ENCODE measurements around the gene RAP1A.

Gene RAP1A

DNA sequence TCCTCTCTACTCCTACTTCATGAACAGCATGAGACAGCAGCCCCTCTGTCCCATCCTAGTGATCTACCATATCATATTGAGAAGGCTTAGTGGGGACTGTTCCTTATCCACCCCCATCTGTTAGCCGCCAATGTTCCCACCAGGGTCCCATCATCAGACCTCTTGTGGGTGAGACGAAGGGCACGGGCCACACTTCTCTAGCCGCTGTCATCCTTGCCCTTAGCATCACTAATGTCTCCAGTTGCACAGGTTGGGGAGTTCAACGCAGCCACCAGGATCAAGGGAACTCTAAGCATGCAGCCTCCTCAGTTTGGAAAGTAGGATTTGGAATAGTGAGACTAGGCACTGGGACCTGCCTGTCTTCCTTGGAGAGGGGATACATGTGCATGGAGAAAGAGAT, 99.5 kb downstream of the RAP1A start:
- Histone ChIP-seq H3K4me1 (ENCODE audit: control insufficient read depth, insufficient read depth, low read length) (peaks cover 7% of the 10 kb centered on the region), H3K36me3 (ENCODE audit: control insufficient read depth, insufficient read depth, low read length) (no peaks in the 10 kb centered on the region), H3K27ac (ENCODE audit: low read depth, low read length) (no peak overlapping the region), H3K4me3 (ENCODE audit: low read length) (no peak overlapping the region), H3K27me3 (ENCODE audit: control insufficient read depth, insufficient read depth, low read length) (no peaks in the 10 kb centered on the region), H3K9ac (ENCODE audit: low read length) (no peak overlapping the region)

DNA sequence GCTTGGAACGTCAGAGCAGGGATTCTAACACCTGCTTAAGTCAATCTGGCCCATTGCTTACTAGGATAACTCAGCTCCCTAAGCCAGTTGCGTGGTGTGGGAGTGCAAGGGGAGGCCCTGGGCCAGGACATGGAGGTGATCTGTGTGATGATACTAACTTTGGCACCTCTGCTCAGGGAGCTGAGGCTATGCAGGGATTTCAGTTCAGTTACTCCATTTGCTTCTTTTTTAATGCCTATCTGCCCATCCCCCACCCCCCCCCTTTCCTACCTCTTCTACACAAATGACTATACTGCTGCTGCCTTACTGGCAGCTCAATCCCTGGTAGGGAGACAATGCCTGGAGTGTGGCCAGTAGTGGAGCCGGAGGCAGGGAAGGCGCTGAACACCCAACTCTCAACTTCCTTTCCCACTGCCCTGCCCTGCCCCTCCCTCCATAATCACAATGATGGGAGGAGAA, 100.1 kb downstream of the RAP1A start:
- H3K27me3 ChIP-seq (ENCODE audit: control insufficient read depth, insufficient read depth, low read length): no peaks in the 10 kb centered on the region
- H3K4me1 ChIP-seq (ENCODE audit: control insufficient read depth, insufficient read depth, low read length): peaks cover 7% of the 10 kb centered on the region
- no peak overlapping the region for H3K9ac ChIP-seq (ENCODE audit: low read length)
- H3K27ac ChIP-seq (ENCODE audit: low read depth, low read length): no peak overlapping the region
- H3K36me3 ChIP-seq (ENCODE audit: control insufficient read depth, insufficient read depth, low read length): no peaks in the 10 kb centered on the region
- no peak overlapping the region for H3K4me3 ChIP-seq (ENCODE audit: low read length)

DNA sequence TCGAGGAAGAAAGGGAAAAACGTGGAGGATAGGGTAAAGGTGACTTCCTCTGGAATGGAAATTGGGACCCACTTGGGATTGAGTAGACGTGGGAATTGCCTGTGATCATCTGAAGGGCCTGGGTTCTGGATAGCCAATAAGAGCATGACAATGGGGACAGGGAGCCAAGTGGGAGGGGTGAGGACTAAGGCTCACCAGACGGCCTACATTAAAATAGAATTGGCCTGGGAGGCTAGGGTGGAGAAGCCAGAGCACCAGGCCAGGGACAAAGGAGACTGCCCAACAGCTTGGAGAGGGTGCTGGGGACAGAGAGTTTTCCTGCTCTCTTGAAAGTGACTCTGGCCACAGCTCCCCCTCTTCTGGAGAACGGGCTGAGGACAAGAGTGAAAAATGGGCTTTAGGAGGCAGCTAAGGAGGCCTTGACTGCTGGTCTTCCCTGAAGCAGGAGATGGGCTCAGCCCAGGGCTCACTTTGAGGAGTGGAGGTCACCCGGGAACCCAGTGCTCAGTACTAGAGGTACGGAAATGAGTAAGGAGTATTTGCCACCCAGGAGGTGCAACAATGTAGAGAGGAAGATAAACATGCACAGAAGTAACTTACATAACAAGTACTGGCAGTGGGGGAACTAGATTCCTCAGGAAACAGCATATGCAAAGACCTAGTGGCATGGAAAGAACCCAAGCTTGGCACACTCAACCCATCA, 100.8 kb downstream of the RAP1A start:
- Histone ChIP-seq H3K27me3 (ENCODE audit: control insufficient read depth, insufficient read depth, low read length) (no peaks in the 10 kb centered on the region), H3K36me3 (ENCODE audit: control insufficient read depth, insufficient read depth, low read length) (no peaks in the 10 kb centered on the region), H3K9ac (ENCODE audit: low read length) (no peak overlapping the region), H3K27ac (ENCODE audit: low read depth, low read length) (no peak overlapping the region), H3K4me1 (ENCODE audit: control insufficient read depth, insufficient read depth, low read length) (peaks cover 7% of the 10 kb centered on the region), H3K4me3 (ENCODE audit: low read length) (peak overlapping the region; percentile 7)

DNA sequence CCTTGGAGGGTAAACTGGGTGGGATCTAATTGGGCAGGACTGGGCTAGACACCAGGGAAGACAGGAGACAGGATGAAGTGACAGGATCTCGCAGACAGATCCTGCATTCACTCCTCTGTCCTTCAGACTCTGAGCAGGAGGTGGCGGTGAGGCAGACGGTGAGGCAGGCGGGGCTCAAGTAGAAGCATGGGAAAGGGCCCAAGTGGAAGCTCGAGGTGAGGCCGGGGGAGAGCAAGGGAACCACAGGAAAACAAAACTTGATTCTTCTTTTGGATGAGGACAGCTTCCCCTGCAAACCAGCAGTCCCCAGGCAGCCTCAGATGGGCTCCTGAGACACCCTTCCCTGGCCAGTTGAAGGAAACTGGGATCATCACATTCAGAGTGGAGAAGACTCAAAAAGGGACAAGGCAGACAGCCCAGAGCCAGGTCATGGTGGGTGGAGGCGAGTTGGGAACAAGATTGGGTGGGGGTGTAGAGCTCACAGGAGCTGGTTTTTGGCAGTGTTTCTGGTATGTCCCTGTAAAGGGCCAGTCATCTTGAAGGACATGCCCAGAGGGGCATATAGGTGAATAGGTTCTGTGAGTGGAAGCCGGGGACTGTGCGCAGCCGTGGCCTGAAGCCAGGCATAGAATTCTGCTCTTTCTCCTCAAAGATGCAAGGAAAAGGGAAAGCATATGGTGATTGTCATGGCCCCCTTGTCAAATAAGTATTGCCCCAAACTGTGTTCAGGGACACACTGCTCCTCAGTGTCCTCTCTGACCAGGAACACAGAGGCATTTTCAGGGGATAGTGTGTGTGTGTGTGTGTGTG, 101.6 kb downstream of the RAP1A start:
- Histone ChIP-seq H3K9ac (ENCODE audit: low read length) (no peak overlapping the region), H3K4me3 (ENCODE audit: low read length) (peak overlapping the region; percentile 7), H3K27ac (ENCODE audit: low read depth, low read length) (no peak overlapping the region), H3K36me3 (ENCODE audit: control insufficient read depth, insufficient read depth, low read length) (no peaks in the 10 kb centered on the region), H3K27me3 (ENCODE audit: control insufficient read depth, insufficient read depth, low read length) (no peaks in the 10 kb centered on the region), H3K4me1 (ENCODE audit: control insufficient read depth, insufficient read depth, low read length) (peaks cover 7% of the 10 kb centered on the region)

DNA sequence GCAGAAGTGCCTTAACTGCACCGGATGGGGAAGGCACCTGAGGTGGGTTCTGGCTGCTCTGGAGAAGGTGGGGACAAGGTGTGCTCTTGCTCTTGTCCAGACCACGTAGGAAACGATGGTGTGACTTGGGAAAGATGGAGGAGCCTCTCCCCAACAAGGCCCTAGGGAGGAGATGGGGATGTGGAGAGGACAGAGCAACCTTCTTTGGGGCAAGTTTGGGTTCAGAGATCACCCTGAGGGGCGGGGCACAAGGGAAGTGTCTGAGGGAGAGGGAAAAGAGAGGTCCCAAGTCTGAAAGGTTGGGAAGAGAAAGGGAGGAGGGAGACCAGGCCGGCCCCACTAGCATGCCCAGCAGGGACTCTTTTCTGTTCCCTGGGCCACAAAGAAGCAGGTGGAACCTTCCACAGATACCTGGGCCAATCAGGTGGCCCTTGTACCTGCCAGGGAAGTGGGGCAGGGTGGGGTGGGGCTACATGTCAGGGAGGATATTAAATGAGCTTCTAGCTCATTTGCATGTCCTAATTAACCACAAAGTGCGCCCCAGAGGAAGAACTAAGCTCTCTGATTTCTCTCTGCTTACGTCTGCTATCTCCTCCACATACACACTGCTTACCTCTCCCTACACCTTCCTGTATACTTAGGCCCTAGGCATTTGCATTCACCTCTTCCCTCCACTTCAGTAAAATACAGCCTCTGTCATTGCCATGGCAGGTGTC, 103.7 kb downstream of the RAP1A start:
- Histone ChIP-seq H3K36me3 (ENCODE audit: control insufficient read depth, insufficient read depth, low read length) (no peaks in the 10 kb centered on the region), H3K4me3 (ENCODE audit: low read length) (no peak overlapping the region), H3K27ac (ENCODE audit: low read depth, low read length) (no peak overlapping the region), H3K27me3 (ENCODE audit: control insufficient read depth, insufficient read depth, low read length) (no peaks in the 10 kb centered on the region), H3K9ac (ENCODE audit: low read length) (no peak overlapping the region), H3K4me1 (ENCODE audit: control insufficient read depth, insufficient read depth, low read length) (peaks cover 7% of the 10 kb centered on the region)

DNA sequence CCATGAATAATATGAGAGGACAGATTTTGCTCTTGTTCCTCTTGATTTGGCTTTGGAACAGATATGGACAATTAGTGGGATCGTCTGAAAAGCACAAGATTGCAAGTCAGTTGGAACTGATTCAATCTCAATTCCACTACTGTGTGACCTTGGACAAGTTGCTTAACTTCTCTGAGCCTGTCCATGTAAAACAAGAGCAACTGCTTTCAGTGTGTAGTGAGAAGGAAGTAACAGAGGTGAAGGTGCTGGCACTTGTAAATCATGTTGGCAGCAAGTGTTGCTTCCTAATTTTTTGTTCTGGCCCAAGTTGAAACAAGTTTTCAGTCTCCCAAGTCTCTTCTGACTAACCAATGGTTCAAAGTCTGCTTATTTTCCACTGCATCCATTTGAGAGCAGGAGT, 104.3 kb downstream of the RAP1A start:
- H3K27me3 ChIP-seq (ENCODE audit: control insufficient read depth, insufficient read depth, low read length): no peaks in the 10 kb centered on the region
- no peak overlapping the region for H3K27ac ChIP-seq (ENCODE audit: low read depth, low read length)
- H3K9ac ChIP-seq (ENCODE audit: low read length): no peak overlapping the region
- H3K4me1 ChIP-seq (ENCODE audit: control insufficient read depth, insufficient read depth, low read length): peaks cover 7% of the 10 kb centered on the region
- H3K4me3 ChIP-seq (ENCODE audit: low read length): no peak overlapping the region
- H3K36me3 ChIP-seq (ENCODE audit: control insufficient read depth, insufficient read depth, low read length): no peaks in the 10 kb centered on the region

DNA sequence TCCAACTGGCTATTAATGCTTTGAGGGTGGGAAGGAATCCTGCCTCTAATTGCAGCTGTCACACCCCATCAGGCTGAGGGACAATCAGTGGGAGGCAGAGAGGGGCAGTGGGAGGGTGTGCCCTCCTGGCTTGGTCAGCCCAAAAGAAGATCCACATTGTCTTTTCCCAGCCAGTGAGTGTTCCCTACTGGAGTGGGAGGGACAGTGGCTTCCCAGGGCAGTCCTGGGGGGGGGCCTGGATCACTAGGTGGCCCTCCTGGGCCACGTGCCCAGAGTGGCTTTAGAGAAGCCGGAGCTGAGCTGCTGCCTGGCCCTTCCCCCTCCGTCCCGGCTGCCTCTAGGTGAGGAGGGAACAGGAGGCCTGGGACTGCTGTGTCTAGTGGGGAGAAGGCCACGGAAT, 105.6 kb downstream of the RAP1A start:
- H3K27me3 ChIP-seq (ENCODE audit: control insufficient read depth, insufficient read depth, low read length): no peaks in the 10 kb centered on the region
- H3K4me3 ChIP-seq (ENCODE audit: low read length): no peak overlapping the region
- no peak overlapping the region for H3K9ac ChIP-seq (ENCODE audit: low read length)
- no peak overlapping the region for H3K27ac ChIP-seq (ENCODE audit: low read depth, low read length)
- H3K36me3 ChIP-seq (ENCODE audit: control insufficient read depth, insufficient read depth, low read length): no peaks in the 10 kb centered on the region
- peaks cover 6% of the 10 kb centered on the region for H3K4me1 ChIP-seq (ENCODE audit: control insufficient read depth, insufficient read depth, low read length)

DNA sequence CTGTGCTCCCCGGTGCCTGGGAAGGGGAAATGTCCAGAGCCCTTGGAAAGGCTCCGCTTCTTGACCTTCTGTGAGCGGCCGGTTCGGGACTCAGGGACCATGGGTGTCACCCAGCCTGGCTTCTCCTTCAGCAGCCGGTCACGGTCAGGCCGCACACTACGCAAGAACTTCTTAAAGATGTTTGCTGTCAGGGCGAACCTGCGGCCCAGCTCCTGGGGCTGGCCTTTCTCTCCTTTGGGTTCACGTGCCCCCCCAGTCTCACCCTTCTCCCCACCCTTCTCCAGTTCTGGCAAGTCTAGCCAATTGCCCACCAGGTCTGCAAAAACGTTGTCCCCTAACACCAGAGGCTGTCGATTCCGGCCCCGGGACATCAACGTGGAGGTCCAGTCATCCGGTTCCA, 107.5 kb downstream of the RAP1A start:
- no peaks in the 10 kb centered on the region for H3K36me3 ChIP-seq (ENCODE audit: control insufficient read depth, insufficient read depth, low read length)
- no peak overlapping the region for H3K4me3 ChIP-seq (ENCODE audit: low read length)
- no peaks in the 10 kb centered on the region for H3K4me1 ChIP-seq (ENCODE audit: control insufficient read depth, insufficient read depth, low read length)
- H3K27ac ChIP-seq (ENCODE audit: low read depth, low read length): no peak overlapping the region
- no peak overlapping the region for H3K9ac ChIP-seq (ENCODE audit: low read length)
- H3K27me3 ChIP-seq (ENCODE audit: control insufficient read depth, insufficient read depth, low read length): no peaks in the 10 kb centered on the region

DNA sequence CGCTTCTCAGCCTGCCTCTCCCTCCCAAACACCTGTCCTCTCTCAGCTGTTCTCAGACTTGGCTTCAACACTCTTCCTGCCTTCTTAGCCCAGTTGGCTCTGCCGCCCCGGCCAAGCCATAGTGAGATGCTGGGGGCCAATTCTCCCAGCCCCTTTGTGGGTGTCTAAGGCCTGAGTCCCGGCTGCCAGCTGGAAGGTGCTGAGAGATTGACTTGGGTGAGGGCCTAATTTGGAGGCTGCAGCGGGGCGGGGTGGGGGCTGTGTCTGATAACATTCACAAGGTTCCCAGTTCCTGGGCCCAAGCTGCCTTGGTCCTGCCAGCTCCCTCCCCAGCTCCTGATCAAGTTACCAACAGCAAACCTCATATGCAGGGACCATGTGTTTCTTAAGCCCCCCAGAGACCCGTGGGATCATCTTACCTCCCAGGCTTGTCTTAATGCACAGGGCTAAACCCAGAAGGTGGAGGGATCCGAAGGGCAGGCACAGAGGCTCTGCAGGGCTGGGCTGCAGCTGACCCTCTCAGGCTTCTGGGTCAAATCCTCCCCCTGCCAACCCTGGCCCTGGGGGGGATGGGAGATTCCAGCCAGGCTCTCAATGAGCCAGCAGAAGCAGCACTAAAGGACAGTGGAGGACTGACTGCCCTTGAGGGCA, 109.8 kb downstream of the RAP1A start:
- H3K4me3 ChIP-seq (ENCODE audit: low read length): no peak overlapping the region
- no peaks in the 10 kb centered on the region for H3K27me3 ChIP-seq (ENCODE audit: control insufficient read depth, insufficient read depth, low read length)
- H3K4me1 ChIP-seq (ENCODE audit: control insufficient read depth, insufficient read depth, low read length): no peaks in the 10 kb centered on the region
- H3K9ac ChIP-seq (ENCODE audit: low read length): no peak overlapping the region
- H3K36me3 ChIP-seq (ENCODE audit: control insufficient read depth, insufficient read depth, low read length): no peaks in the 10 kb centered on the region
- H3K27ac ChIP-seq (ENCODE audit: low read depth, low read length): no peak overlapping the region

DNA sequence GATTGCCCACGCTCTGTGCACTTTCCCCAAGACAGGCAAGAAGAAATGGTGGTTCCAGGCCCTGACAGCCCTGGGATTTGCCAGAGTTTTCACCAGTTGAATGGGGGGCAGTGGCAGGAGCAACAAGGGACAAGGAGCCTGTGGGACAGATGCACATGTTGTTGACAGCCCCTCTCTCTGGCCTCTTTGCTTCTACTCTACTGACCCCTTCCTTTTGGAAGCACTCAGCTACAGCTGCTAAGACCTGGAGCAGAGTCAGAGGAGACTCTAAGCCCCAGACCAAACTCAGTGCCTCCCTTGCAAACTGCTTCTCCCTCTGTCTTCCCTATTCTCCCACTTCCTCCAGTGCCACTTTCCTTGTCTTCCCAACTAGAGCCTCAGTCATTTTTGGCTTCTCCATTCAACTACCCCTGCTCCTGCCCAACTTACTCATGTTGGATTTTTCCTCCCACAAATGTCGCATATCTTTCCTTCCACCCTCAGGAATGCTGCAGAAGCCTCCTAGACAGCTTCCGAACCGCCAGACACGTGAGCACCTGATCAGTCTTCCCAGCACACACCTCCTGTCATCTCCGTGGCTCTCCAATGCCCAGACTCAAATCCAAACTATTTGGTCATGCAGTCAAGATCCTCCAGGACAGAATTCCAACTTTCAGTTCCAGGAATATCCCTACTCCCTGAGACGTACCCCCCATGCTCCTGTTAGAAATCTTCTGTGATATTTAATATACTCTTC, 110.5 kb downstream of the RAP1A start:
- H3K27ac ChIP-seq (ENCODE audit: low read depth, low read length): no peak overlapping the region
- no peaks in the 10 kb centered on the region for H3K4me1 ChIP-seq (ENCODE audit: control insufficient read depth, insufficient read depth, low read length)
- no peaks in the 10 kb centered on the region for H3K27me3 ChIP-seq (ENCODE audit: control insufficient read depth, insufficient read depth, low read length)
- H3K36me3 ChIP-seq (ENCODE audit: control insufficient read depth, insufficient read depth, low read length): no peaks in the 10 kb centered on the region
- H3K4me3 ChIP-seq (ENCODE audit: low read length): no peak overlapping the region
- no peak overlapping the region for H3K9ac ChIP-seq (ENCODE audit: low read length)

DNA sequence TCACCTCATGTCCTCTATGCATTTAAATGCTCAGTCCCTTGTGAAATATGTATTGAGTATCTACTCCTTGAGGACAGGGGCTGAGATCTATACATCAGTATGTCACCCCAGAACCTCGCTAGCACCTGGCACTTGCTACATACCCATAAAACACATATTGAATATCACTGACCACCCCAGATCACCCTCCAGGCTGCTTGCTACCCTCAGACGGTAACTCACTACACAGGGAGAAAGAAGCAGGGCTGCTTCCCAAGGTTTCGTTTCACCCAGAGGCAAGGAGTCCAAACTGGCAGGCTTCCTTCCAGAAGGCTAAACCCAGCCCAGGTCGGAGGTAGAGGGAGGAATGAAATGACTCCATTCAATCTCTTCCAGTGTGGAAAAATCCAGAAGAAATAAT, 111.1 kb downstream of the RAP1A start:
- Histone ChIP-seq H3K27me3 (ENCODE audit: control insufficient read depth, insufficient read depth, low read length) (no peaks in the 10 kb centered on the region), H3K9ac (ENCODE audit: low read length) (no peak overlapping the region), H3K4me1 (ENCODE audit: control insufficient read depth, insufficient read depth, low read length) (no peaks in the 10 kb centered on the region), H3K27ac (ENCODE audit: low read depth, low read length) (no peak overlapping the region), H3K36me3 (ENCODE audit: control insufficient read depth, insufficient read depth, low read length) (no peaks in the 10 kb centered on the region), H3K4me3 (ENCODE audit: low read length) (no peak overlapping the region)

DNA sequence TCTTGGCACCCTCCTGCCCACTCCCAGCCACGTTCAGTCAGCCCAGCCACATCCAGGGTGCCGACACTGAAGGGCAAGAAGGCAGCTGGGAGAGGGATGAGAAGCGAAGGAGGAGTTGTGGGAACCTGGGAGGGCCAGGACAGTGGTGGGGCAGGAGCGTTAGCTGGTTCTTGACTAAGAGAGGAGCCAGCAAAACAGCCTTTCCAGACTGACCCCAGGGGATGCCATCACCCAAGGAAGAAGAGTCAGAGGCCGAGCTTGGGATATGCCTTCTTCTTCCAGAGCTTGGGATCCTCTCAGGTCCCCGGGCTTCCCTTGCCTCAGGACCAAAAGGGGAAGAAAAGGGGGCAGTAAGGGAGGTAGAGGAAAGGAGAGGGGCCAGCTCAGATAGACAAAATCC, 112.4 kb downstream of the RAP1A start:
- Histone ChIP-seq H3K4me3 (ENCODE audit: low read length) (no peak overlapping the region), H3K4me1 (ENCODE audit: control insufficient read depth, insufficient read depth, low read length) (peaks cover 2% of the 10 kb centered on the region), H3K27ac (ENCODE audit: low read depth, low read length) (no peak overlapping the region), H3K27me3 (ENCODE audit: control insufficient read depth, insufficient read depth, low read length) (no peaks in the 10 kb centered on the region), H3K9ac (ENCODE audit: low read length) (no peak overlapping the region), H3K36me3 (ENCODE audit: control insufficient read depth, insufficient read depth, low read length) (no peaks in the 10 kb centered on the region)

Data from rectal smooth muscle tissue (tissue), 1 donor.